ENCODE measurements around the gene OR2T5. TPM values are rescaled to one million over a fixed set of nuclear protein-coding genes. Genes with fewer than 3 reads are reported as not detected.
"Not testable (repeated sequence)": the region's sequence is repeated elsewhere in the genome, so short reads cannot be mapped to it uniquely, and the experiment has no call there.

The OR2T5 gene
- total RNA-seq, 2 experiments from 2014 or later: not detected

DNA sequence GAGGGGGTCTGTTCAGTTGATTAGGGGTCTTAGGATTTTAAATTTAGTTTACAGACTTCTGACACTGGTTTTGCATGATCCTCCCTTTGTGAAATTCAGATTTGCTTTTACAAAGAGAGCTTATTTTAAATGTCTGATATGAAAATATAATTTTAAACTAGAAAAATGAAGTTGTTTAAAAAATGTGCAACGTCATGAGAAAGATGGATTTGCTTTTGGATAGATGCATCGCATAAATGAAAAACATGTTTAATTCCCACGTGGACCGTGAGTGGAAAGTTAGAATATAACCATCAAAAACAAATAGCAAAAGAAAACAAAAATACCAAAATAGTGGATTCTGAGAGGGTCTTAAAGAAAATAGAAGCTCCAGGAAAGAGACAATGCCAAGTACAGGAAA is 17.2 kb upstream of the OR2T5 start:
- no peak for DNase-seq
- Mint-ChIP-seq H3K27ac (no peak overlapping the region), H3K27me3 (peaks cover 9% of the 10 kb centered on the region), H3K9me3 (peaks cover 6% of the 10 kb centered on the region), H3K36me3 (ENCODE audit: low read depth) (peaks cover 3% of the 10 kb centered on the region), H3K4me3 (no peak overlapping the region), H3K4me1 (no peaks in the 10 kb centered on the region)
- ChIA-PET CTCF (no interaction called here), POLR2A (no interaction called here)

DNA sequence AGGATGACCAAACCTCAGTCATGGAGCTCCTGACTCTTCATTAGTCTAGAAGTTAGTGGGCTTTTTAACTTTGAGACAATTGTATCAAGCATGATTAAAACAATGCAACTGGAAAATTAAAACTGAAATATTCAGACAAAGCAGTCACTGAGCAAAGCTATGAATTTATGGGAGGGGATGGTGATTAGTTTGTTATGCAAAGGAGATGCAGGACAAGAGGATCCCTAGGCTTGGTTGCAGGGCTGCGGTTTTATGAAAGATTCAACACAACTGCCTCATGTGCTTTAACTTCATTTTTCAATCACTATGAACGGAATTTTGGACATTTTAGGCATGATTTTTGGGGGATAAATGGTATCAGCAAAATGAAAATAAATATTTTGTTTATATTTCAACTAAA is 16.3 kb upstream of the OR2T5 start:
- H3K4me1 Mint-ChIP-seq; DNase-seq; H3K27me3 Mint-ChIP-seq; H3K36me3 Mint-ChIP-seq (ENCODE audit: low read depth); POLR2A ChIA-PET; CTCF ChIA-PET; H3K4me3 Mint-ChIP-seq; H3K27ac Mint-ChIP-seq; H3K9me3 Mint-ChIP-seq: not testable (repeated sequence)

DNA sequence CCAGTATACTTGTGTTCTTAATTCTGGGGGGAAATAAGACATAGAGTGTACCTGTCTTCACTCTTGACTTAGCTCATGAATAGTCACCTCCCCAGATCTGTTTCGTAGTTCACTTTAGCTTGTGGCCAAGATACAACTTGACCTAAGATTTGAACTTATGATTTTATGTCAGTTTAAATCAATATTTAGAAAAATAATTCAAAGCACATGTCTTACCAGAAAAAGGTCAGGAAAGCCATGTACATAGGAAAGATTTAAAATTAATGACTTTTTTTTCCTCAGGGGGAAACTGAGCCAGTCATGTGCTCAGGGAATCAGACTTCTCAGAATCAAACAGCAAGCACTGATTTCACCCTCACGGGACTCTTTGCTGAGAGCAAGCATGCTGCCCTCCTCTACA is 15.3 kb upstream of the OR2T5 start, which contains the start of gene OR2T3:
TSS of gene OR2T3 (plus strand) at position 301 of the 400 bp plus-strand sequence. CDS start at position 301, 0 bp downstream.
- H3K4me3 Mint-ChIP-seq; H3K4me1 Mint-ChIP-seq; DNase-seq; H3K27me3 Mint-ChIP-seq; H3K27ac Mint-ChIP-seq; CTCF ChIA-PET; H3K9me3 Mint-ChIP-seq; H3K36me3 Mint-ChIP-seq (ENCODE audit: low read depth); POLR2A ChIA-PET: not testable (repeated sequence)

GRCh38 chr1:248475660-248476059 is 12.7 kb upstream of the OR2T5 start:
- H3K27me3 Mint-ChIP-seq; H3K9me3 Mint-ChIP-seq; H3K4me3 Mint-ChIP-seq; POLR2A ChIA-PET; H3K36me3 Mint-ChIP-seq (ENCODE audit: low read depth); H3K4me1 Mint-ChIP-seq; CTCF ChIA-PET; H3K27ac Mint-ChIP-seq; DNase-seq: not testable (repeated sequence)

DNA sequence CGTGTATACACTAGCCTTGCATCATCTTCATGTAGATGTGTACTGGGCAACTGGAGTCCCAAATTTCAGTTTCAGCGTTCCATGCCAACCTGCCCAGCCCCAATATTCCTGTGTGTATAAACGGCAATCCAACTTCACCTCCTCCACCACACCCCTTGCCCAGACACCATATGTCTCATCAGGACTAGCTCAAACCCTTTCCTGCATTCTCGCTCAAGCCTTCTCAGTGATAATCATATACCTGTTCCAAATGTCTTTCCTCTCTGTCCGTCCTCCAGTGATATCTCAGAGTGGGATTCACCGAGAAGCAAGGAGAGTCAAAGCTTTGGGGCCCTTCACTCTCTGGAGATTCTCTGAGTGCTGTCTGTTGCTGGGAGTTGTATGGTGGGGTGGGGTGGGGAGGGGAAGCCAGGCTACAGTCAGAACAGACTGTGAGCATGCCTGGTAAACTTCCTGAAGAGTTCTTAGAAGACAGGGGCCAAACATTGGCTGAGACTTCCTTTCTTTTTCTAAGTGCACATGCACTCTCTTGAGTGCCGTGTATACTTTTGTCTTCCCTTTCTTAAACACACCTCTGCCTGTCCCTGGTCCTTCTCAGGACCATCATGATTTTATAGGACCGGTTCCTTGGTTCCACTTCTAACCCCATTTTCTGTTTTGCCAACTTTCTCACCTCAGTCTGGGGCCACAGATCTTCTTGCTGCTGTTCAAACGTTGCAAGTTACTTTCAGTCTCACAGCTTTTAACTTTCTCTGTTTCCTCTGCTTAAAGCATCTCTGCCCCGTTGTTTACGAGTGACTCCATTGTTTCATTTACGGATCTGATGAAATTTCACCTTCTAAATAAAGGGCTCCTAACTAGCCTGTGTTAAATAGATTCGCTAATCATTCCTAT is 6.5 kb upstream of the OR2T5 start:
- H3K9me3 Mint-ChIP-seq; H3K27me3 Mint-ChIP-seq; H3K36me3 Mint-ChIP-seq (ENCODE audit: low read depth); POLR2A ChIA-PET; CTCF ChIA-PET; H3K4me1 Mint-ChIP-seq: not testable (repeated sequence)
- H3K4me3 Mint-ChIP-seq: peak overlapping the region; percentile 75
- peak; percentile 68 for DNase-seq
- peak overlapping the region; percentile 94 for H3K27ac Mint-ChIP-seq

GRCh38 chr1:248496661-248497060 is 8.3 kb downstream of the OR2T5 start:
- not testable (repeated sequence) for H3K9me3 Mint-ChIP-seq

GRCh38 chr1:248500305-248501035 is 12.1 kb downstream of the OR2T5 start:
- H3K27ac Mint-ChIP-seq; CTCF ChIA-PET; H3K27me3 Mint-ChIP-seq; POLR2A ChIA-PET; H3K9me3 Mint-ChIP-seq; H3K4me3 Mint-ChIP-seq; DNase-seq; H3K4me1 Mint-ChIP-seq; H3K36me3 Mint-ChIP-seq (ENCODE audit: low read depth): not testable (repeated sequence)

More at GRCh38 chr1:248496661-248497060, 8.3 kb downstream of the OR2T5 start:
- H3K27ac Mint-ChIP-seq; H3K4me3 Mint-ChIP-seq; H3K4me1 Mint-ChIP-seq; POLR2A ChIA-PET; H3K36me3 Mint-ChIP-seq (ENCODE audit: low read depth); H3K27me3 Mint-ChIP-seq; DNase-seq; CTCF ChIA-PET: not testable (repeated sequence)

DNA sequence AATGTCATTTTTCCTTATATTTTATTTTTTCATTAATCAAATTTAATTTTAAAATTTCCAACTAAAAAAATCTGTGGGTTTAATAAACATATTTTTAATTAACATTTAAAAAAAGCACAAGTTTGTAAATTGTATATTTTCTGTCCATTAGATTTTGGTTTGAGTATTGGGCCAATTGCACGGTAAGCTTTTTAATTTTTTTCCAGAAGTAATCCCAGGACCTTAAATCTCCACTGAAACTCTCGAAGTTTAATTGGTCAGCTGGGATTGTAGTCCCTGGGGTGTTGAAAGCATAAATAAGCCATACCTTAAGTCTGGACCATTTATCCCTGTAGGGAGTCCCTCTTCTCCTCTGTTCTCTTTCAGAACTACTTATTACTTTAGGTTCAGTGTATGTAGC is 19.4 kb downstream of the OR2T5 start, which contains the start of gene OR2G6:
TSS of gene OR2G6 (plus strand) at position 301 of the 400 bp plus-strand sequence. CDS start 13,574 bp downstream, outside the sequence.
- H3K4me3 Mint-ChIP-seq; POLR2A ChIA-PET; H3K36me3 Mint-ChIP-seq (ENCODE audit: low read depth); DNase-seq; H3K9me3 Mint-ChIP-seq; H3K4me1 Mint-ChIP-seq; CTCF ChIA-PET; H3K27ac Mint-ChIP-seq; H3K27me3 Mint-ChIP-seq: not testable (repeated sequence)

DNA sequence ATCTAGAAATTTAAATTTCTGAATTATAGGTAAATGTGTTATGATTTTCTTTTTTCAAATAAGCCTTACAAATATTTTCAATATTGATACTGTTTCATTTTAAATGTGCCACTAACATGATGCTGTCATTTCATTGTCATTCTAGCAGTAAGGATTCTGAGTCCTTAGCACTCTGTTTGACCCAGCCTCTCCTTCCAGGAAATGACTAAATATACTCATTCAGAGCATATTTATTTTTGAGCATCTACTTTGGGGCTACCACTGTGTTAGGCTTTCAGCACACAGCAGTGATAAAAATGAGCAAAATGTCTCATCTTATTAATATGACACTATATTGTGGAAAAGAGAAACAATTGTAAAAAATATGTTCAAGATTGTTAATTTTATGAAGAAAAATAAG is 21.8 kb downstream of the OR2T5 start:
- H3K27ac Mint-ChIP-seq; H3K27me3 Mint-ChIP-seq; POLR2A ChIA-PET; H3K4me3 Mint-ChIP-seq; H3K4me1 Mint-ChIP-seq; H3K36me3 Mint-ChIP-seq (ENCODE audit: low read depth); H3K9me3 Mint-ChIP-seq; CTCF ChIA-PET; DNase-seq: not testable (repeated sequence)

DNA sequence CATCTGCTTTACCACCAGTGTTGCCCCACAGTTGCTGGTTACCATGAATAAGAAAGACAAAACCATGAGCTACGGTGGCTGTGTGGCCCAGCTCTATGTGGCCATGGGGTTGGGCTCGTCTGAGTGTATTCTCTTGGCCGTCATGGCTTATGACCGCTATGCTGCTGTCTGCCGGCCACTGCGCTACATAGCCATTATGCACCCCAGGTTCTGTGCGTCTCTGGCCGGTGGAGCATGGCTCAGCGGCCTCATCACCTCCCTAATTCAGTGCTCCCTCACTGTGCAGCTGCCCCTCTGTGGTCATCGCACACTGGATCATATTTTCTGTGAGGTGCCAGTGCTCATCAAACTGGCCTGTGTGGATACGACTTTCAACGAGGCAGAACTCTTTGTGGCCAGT is 33.5 kb downstream of the OR2T5 start:
- H3K9me3 Mint-ChIP-seq: peaks cover 3% of the 10 kb centered on the region
- POLR2A ChIA-PET: no interaction called here
- no peaks in the 10 kb centered on the region for H3K36me3 Mint-ChIP-seq (ENCODE audit: low read depth)
- H3K27ac Mint-ChIP-seq: no peak overlapping the region
- DNase-seq: no peak
- peaks cover 5% of the 10 kb centered on the region for H3K27me3 Mint-ChIP-seq
- H3K4me3 Mint-ChIP-seq: no peak overlapping the region
- CTCF ChIA-PET: no interaction called here
- H3K4me1 Mint-ChIP-seq: no peaks in the 10 kb centered on the region

DNA sequence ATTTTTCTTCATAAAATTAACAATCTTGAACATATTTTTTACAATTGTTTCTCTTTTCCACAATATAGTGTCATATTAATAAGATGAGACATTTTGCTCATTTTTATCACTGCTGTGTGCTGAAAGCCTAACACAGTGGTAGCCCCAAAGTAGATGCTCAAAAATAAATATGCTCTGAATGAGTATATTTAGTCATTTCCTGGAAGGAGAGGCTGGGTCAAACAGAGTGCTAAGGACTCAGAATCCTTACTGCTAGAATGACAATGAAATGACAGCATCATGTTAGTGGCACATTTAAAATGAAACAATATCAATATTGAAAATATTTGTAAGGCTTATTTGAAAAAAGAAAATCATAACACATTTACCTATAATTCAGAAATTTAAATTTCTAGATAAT is 49.1 kb downstream of the OR2T5 start:
- CTCF ChIA-PET; H3K9me3 Mint-ChIP-seq; H3K4me3 Mint-ChIP-seq; H3K27me3 Mint-ChIP-seq; POLR2A ChIA-PET; H3K4me1 Mint-ChIP-seq; H3K36me3 Mint-ChIP-seq (ENCODE audit: low read depth); DNase-seq; H3K27ac Mint-ChIP-seq: not testable (repeated sequence)
